ENCODE measurements around the gene MASTL.

Gene MASTL

DNA sequence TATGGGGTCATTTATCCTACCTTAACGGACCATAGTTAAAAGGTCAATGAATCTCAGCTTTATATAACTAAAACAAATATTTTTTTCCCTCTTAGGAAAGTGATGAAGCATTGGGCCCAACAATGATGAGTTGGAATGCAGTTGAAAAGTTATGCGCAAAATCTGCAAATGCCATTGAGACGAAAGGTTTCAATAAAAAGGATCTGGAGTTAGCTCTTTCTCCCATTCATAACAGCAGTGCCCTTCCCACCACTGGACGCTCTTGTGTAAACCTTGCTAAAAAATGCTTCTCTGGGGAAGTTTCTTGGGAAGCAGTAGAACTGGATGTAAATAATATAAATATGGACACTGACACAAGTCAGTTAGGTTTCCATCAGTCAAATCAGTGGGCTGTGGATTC lies 14.7 kb downstream of the MASTL start:
- TF ChIP-seq, protein P1, sequence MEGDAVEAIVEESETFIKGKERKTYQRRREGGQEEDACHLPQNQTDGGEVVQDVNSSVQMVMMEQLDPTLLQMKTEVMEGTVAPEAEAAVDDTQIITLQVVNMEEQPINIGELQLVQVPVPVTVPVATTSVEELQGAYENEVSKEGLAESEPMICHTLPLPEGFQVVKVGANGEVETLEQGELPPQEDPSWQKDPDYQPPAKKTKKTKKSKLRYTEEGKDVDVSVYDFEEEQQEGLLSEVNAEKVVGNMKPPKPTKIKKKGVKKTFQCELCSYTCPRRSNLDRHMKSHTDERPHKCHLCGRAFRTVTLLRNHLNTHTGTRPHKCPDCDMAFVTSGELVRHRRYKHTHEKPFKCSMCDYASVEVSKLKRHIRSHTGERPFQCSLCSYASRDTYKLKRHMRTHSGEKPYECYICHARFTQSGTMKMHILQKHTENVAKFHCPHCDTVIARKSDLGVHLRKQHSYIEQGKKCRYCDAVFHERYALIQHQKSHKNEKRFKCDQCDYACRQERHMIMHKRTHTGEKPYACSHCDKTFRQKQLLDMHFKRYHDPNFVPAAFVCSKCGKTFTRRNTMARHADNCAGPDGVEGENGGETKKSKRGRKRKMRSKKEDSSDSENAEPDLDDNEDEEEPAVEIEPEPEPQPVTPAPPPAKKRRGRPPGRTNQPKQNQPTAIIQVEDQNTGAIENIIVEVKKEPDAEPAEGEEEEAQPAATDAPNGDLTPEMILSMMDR (IDR thresholded peaks at IDR 0.05; ENCODE audit: low read depth, low read length), result no peak
- no peak for DNase-seq (ENCODE audit: low read depth in 2 of 2)
- no peak overlapping the region for H3K4me3 ChIP-seq (replicated peaks in 1 of 2; ENCODE audit: low read depth in 2 of 2, low read length in 2 of 2)

- DNase-seq (ENCODE audit: low read depth in 2 of 2), result no peak
These were observed 33.1 kb downstream of the MASTL start for GRCh38 chr10:27188259-27188658.

DNA sequence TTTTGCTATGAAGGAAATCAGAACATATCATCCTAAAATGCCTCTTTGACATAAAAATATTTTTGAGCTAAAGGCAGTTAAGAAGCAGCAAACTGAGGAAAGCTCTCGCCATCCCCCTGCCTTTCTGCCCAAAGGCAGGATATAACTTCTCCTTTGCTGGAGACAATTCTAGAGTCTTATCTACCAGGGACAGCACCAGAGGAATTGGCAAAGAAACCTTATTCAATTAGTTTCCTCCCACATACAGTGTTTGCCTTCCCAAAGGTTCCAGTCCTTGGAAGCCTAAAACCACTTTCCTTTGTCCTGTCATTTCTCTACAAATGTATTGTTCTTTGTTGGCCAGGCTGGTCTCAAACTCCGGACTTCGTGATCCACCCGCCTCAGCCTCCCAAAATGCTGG lies 33.7 kb downstream of the MASTL start:
- TF ChIP-seq, protein P1 (IDR thresholded peaks at IDR 0.05; ENCODE audit: low read depth, low read length), result no peak
- no peak overlapping the region for H3K4me3 ChIP-seq (replicated peaks in 1 of 2; ENCODE audit: low read depth in 2 of 2, low read length in 2 of 2)
- no peak for DNase-seq (ENCODE audit: low read depth in 2 of 2)

More at GRCh38 chr10:27188259-27188658, 33.1 kb downstream of the MASTL start:
- H3K4me3 ChIP-seq (replicated peaks in 1 of 2; ENCODE audit: low read depth in 2 of 2, low read length in 2 of 2), result no peak overlapping the region
- TF ChIP-seq, protein P1 (IDR thresholded peaks at IDR 0.05; ENCODE audit: low read depth, low read length), result no peak

DNA sequence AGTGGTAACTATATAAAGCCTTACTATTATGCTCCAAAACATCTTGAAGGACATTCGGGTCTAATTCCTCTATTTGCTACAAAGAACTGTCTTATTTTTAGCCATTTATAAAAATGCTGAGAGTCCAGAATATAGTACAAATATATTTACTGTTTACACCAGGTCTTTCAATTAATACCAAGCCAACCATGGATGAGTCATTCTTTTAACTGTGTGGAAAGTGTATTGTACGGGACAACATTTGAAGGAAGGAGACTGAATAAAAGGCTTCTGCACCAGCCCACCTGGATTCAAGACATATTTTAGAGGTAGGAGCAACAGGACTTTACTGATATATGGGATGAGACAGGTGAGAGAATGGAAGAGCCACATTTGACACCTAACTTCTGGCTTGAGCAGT lies 35.4 kb downstream of the MASTL start:
- DNase-seq (ENCODE audit: low read depth in 2 of 2), result peak in 1 of 2 donors; percentile 5
- TF ChIP-seq, protein P1 (IDR thresholded peaks at IDR 0.05; ENCODE audit: low read depth, low read length), result no peak
- H3K4me3 ChIP-seq (replicated peaks in 1 of 2; ENCODE audit: low read depth in 2 of 2, low read length in 2 of 2), result no peak overlapping the region

DNA sequence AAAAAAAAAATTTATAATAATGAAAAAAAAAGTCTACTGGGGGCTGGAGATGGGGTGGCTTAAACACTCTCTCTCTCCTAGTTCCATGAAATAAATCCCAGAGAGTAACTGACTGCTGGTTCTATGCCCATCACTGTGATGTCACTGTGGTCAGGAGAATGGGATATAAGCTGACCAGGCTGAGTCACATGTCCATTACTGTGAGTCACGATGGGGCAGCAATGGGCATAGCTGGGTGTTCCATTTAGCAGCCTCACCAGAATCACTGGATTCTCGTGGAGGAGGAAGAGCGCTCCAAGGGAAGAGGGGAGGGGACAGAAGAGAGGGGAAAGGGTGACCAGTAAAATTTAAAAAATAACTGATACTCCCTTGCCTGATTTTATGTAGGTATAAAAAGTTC lies 37.1 kb downstream of the MASTL start:
- TF ChIP-seq, protein P1 (IDR thresholded peaks at IDR 0.05; ENCODE audit: low read depth, low read length), result no peak
- DNase-seq (ENCODE audit: low read depth in 2 of 2), result peak; percentile 89 to 91
- H3K4me3 ChIP-seq (replicated peaks in 1 of 2; ENCODE audit: low read depth in 2 of 2, low read length in 2 of 2), result no peak overlapping the region

- DNase-seq (ENCODE audit: low read depth in 2 of 2), result peak in 1 of 2 donors; percentile 40
- no peak overlapping the region for H3K4me3 ChIP-seq (replicated peaks in 1 of 2; ENCODE audit: low read depth in 2 of 2, low read length in 2 of 2)
- TF ChIP-seq, protein P1 (IDR thresholded peaks at IDR 0.05; ENCODE audit: low read depth, low read length), result no peak
These were observed 42.9 kb downstream of the MASTL start for GRCh38 chr10:27197980-27198620.

DNA sequence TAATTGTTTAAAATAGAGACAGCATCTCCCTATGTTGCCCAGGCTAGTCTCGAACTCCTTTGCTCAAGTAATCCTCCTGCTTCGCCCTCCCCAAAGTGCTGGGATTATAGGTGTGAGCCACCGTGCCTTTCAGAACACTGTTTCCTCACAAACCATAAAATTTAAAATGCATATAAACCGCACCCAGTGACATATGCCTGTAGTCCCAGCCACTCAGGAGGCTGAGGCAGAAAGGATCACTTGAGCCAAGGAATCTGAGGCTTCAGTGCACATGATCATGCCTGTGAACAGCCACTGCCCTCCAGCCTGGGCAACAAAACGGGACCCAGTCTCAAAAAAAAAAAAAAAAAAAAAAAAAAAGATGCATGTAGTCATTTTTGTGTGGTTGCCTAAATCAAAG lies 48.7 kb downstream of the MASTL start:
- H3K4me3 ChIP-seq (replicated peaks in 1 of 2; ENCODE audit: low read depth in 2 of 2, low read length in 2 of 2), result no peak overlapping the region
- TF ChIP-seq, protein P1 (IDR thresholded peaks at IDR 0.05; ENCODE audit: low read depth, low read length), result no peak
- DNase-seq (ENCODE audit: low read depth in 2 of 2), result no peak

Data from cardiac fibroblast (primary cell).